Measurements from ENCODE around the gene TSPAN4. TPM values are rescaled to one million over a fixed set of nuclear protein-coding genes. Genes with fewer than 3 reads are reported as not detected.
A peak's percentile ranks its signal among the peaks of the same experiment; 100 is the strongest.

TSPAN4 gene
- total RNA-seq, 2 experiments from 2014 or later, result 1.6 to 2.0 TPM

DNA sequence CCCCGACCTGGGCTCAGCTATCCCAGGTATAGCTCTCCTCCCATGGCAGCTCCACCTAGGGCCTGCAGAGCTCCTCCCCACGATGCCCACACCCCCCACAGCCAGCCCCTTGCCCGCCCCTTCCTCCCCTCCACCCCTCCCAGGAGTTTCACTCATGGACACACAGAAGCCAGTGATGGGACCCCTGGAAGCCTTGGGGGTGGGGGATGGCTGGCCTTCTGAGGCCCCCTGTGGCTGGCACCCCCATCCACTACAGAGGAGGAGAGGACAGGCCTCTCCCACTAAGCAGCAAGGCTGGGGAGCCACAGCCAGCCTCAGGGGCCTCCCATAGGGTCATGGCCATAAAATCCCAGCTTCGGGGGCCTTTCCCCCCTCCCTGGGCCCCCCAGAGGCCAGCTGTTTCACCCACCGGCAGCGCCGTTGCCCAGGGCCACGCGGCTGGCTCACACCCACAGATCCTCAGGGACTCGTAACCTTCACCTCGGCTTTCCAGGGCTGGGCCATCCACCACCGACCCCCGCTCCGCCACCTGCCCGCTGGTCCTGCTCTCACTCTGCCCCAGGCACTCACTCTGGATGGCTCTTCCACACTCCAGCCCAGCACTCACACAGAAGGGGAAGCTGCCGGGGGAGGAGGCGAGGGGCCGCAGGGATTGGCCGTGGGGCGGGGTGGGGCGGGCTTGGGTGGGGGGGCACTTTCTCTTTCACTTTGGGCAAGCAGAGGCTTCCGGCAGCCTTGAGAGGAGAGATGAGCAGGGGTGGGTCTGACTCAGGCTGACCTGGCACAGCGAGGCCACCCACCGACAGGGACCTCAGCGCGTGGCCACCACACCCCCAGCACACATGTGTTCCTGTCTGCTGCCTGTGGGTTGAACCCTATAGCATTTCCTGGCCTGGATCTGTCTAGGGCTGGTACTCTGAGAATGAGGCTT lies 46.8 kb upstream of the TSPAN4 start:
- Histone ChIP-seq H3K27me3 (ENCODE audit: control insufficient read depth in 1 of 2, insufficient read depth in 2 of 2, low read length in 2 of 2) (no peaks in the 10 kb centered on the region), H3K36me3 (ENCODE audit: insufficient read depth, low read length) (peaks cover 38% of the 10 kb centered on the region), H3K4me1 (ENCODE audit: insufficient read depth, low read length) (peaks cover 48% of the 10 kb centered on the region), H3K9me3 (ENCODE audit: control insufficient read depth in 1 of 2, insufficient read depth in 1 of 2, low read length in 2 of 2) (no peaks in the 10 kb centered on the region), H3K4me3 (ENCODE audit: low read length) (peak overlapping the region; percentile 89), H3K27ac (ENCODE audit: low read depth in 1 of 2, low read length in 2 of 2) (peak overlapping the region; percentile 69 to 91)
- peak overlapping the region; percentile 91 for H3K27ac Mint-ChIP-seq
- ChIA-PET POLR2A (interaction anchor here (0.6 to 3.2 kb wide), 8 partner anchors 10 to 35 kb away, joined by 3 to 24 read pairs (median 4); partner anchors contain the start of genes PNPLA2 and RPLP2), CTCF (interaction anchor here (1.1 kb wide), 1 partner anchor 49 kb away, joined by 4 read pairs; the partner anchor contains the start of gene TALDO1)
- peak overlapping the region; percentile 92 for H3K4me3 Mint-ChIP-seq
- no peaks in the 10 kb centered on the region for H3K9me3 Mint-ChIP-seq
- intact Hi-C loops (cut with DNase I, micrococcal nuclease), result loop anchor here (2.0 to 5.0 kb wide), 6 partner anchors 17 to 289 kb away; partner anchors contain the start of genes DEAF1 (in 2 of the 2), TALDO1 (in 2 of the 2), TMEM80 (in 2 of the 2) and GATD1 (in 1 of the 2)
- TF ChIP-seq CTCF (IDR thresholded peaks at IDR 0.05), result no peak
- peaks cover 10% of the 10 kb centered on the region for H3K36me3 Mint-ChIP-seq (ENCODE audit: low read depth)
- ATAC-seq (ENCODE audit: poor library complexity) (peak; percentile 52), DNase-seq (peak; percentile 54 to 91 (median 70))
- H3K27me3 Mint-ChIP-seq, result no peaks in the 10 kb centered on the region
- peaks cover 16% of the 10 kb centered on the region for H3K4me1 Mint-ChIP-seq (ENCODE audit: low read depth)

GRCh38 chr11:796565-797295 lies 45.9 kb upstream of the TSPAN4 start:
- Histone ChIP-seq H3K36me3 (ENCODE audit: insufficient read depth, low read length) (peaks cover 37% of the 10 kb centered on the region), H3K9me3 (ENCODE audit: control insufficient read depth in 1 of 2, insufficient read depth in 1 of 2, low read length in 2 of 2) (no peaks in the 10 kb centered on the region), H3K4me3 (ENCODE audit: low read length) (peak overlapping the region; percentile 89), H3K27ac (ENCODE audit: low read depth in 1 of 2, low read length in 2 of 2) (peak overlapping the region; percentile 69 to 91), H3K4me1 (ENCODE audit: insufficient read depth, low read length) (peaks cover 48% of the 10 kb centered on the region), H3K27me3 (ENCODE audit: control insufficient read depth in 1 of 2, insufficient read depth in 2 of 2, low read length in 2 of 2) (no peaks in the 10 kb centered on the region)
- ChIA-PET CTCF (interaction anchor here (1.1 kb wide), 1 partner anchor 50 kb away, joined by 4 read pairs; the partner anchor contains the start of gene TALDO1), POLR2A (interaction anchor here (0.9 to 3.2 kb wide), 8 partner anchors 12 to 590 kb away, joined by 3 to 24 read pairs (median 4); partner anchors contain the start of genes BET1L, PNPLA2, RIC8A and RPLP2)
- TF ChIP-seq CTCF (IDR thresholded peaks at IDR 0.05), result no peak
- no peaks in the 10 kb centered on the region for H3K9me3 Mint-ChIP-seq
- H3K4me3 Mint-ChIP-seq, result peak overlapping the region; percentile 92
- peaks cover 6% of the 10 kb centered on the region for H3K36me3 Mint-ChIP-seq (ENCODE audit: low read depth)
- peak; percentile 2 for ATAC-seq (ENCODE audit: poor library complexity)
- H3K27ac Mint-ChIP-seq, result peak overlapping the region; percentile 91
- intact Hi-C loops (cut with DNase I, micrococcal nuclease), result loop anchor here (1.0 to 5.0 kb wide), 6 partner anchors 13 to 289 kb away; partner anchors contain the start of genes DEAF1 (in 2 of the 2), TALDO1 (in 2 of the 2), TMEM80 (in 2 of the 2) and GATD1 (in 1 of the 2)
- DNase-seq, result no peak
- no peaks in the 10 kb centered on the region for H3K27me3 Mint-ChIP-seq
- peaks cover 16% of the 10 kb centered on the region for H3K4me1 Mint-ChIP-seq (ENCODE audit: low read depth)

Data from CD4-positive, alpha-beta T cell (primary cell).